ENCODE measurements around the gene KIDINS220. TPM values are rescaled to one million over a fixed set of nuclear protein-coding genes. Genes with fewer than 3 reads are reported as not detected.

Gene KIDINS220
- total RNA-seq, 1 donor from 2014 or later = 69.3 TPM

DNA sequence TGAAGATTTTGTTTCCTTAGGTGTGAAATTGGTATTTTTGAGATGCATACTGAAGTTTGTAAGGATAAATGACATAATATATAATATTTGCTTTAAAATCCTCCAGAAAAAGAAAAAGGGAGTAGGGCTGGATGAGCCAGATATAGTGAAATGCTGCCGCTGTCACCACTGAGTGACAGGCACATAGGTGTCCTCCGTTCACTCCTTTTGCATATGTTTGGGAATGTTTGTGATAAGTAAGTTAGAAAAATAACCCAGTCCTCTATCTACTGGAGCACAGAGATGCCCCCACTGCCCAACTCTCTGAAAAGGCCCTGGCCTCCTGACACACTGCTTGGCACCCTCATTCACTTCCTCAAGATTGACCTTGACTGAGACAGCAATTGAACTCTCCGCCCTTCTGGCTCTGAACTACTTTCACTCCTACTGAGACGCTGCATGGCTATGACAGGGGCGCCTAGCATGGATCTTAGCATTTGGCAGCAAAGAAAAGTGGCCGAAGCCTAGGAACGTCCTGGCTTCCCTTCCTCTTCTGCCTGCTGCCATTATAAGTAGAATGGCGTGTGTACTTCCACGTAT lies 145.5 kb downstream of the KIDINS220 start:
- Histone ChIP-seq H3K27me3 (ENCODE audit: low read depth) (peaks cover 11% of the 10 kb centered on the region), H3K27ac (no peak overlapping the region), H3K4me3 (no peak overlapping the region), H3K36me3 (no peaks in the 10 kb centered on the region), H3K9me3 (no peaks in the 10 kb centered on the region), H3K4me1 (peaks cover 7% of the 10 kb centered on the region)
- TF ChIP-seq, protein P1, sequence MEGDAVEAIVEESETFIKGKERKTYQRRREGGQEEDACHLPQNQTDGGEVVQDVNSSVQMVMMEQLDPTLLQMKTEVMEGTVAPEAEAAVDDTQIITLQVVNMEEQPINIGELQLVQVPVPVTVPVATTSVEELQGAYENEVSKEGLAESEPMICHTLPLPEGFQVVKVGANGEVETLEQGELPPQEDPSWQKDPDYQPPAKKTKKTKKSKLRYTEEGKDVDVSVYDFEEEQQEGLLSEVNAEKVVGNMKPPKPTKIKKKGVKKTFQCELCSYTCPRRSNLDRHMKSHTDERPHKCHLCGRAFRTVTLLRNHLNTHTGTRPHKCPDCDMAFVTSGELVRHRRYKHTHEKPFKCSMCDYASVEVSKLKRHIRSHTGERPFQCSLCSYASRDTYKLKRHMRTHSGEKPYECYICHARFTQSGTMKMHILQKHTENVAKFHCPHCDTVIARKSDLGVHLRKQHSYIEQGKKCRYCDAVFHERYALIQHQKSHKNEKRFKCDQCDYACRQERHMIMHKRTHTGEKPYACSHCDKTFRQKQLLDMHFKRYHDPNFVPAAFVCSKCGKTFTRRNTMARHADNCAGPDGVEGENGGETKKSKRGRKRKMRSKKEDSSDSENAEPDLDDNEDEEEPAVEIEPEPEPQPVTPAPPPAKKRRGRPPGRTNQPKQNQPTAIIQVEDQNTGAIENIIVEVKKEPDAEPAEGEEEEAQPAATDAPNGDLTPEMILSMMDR (IDR thresholded peaks at IDR 0.05) = no peak
- intact Hi-C loops (cut with DNase I) = no loop called here
- no peak for DNase-seq
- no peak for ATAC-seq

DNA sequence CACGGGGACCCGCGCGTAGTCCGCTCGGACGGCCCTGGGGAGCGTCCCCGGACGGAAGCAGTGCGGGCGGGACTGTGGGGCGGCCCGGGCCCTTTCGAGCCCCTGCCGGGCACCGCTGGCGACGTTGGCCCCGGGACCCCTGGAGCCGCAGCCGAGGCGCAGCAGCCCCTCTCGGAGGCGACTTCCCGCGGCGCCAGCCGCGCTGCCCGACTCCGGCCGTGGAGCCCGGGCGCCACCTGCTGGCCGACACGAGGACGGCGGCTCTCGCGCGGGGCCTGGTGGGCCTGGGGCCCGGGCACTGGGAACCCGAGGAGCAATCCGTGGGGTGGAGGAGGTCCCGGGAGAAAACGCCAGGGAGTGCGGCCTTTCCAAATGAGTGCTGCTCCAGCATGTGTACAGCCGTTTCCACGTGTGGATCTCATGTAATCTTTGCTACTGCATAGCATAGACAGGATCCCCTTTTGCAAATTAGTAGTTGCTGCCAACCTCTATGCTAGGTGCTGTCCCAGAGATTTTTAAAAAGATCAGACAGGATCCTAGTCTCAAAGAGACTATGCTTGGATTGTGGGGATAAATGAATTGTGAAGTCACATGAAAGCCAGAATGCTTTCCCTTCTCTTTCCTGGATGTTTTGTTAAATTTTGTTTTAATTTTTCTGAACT lies 151.6 kb downstream of the KIDINS220 start:
- DNase-seq = peak; percentile 81
- intact Hi-C loops (cut with DNase I) = no loop called here
- ATAC-seq = peak; percentile 63 to 64
- Histone ChIP-seq H3K4me3 (peak overlapping the region; percentile 93), H3K27ac (peak overlapping the region; percentile 88), H3K27me3 (ENCODE audit: low read depth) (no peaks in the 10 kb centered on the region), H3K9me3 (no peaks in the 10 kb centered on the region), H3K4me1 (peaks cover 13% of the 10 kb centered on the region), H3K36me3 (no peaks in the 10 kb centered on the region)
- TF ChIP-seq, protein P1 (IDR thresholded peaks at IDR 0.05) = peak; percentile 99

DNA sequence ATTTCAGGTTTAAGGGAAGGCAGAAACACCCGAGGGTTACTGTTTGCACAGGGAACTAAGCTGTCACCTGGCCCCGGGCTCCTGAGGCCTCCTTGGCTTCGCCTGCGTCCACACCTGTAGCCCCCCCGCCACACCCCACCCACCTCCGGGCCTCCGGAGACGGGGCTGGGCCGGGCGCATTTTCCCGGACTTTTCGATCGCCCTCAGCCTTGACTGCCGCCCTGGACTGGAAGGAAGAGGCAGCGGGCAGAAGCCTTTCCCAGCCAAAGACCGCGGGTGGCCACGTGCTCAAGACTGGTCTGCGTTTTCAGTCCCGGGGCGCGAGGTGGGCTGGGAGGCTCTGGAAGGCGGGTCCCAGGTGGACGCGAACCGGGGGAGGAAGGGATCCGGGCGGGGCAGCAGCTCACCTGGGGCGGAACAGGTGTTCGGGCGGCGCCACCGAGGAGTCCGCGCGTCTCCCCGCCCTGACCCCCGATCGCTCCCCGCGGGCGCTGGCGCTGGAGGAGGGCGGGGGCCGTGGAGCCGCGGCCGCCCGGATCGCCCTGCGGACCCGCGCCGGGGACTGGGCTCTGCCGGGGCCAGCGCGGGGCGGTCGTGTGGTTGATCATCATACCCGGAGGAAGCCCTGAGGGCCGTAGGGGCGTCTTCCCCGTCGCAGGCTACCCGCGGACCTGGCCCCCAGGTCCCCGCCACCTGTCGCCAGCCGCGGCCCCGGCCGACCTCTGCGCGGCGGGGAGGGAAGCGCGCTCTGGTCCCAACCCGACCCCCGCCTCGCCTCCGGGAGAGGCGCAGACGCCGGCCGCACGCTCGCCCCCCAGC lies 152.3 kb downstream of the KIDINS220 start:
- no peaks in the 10 kb centered on the region for H3K36me3 ChIP-seq
- peak; percentile 12 to 15 for ATAC-seq
- DNase-seq = peak; percentile 79
- TF ChIP-seq, protein P1 (IDR thresholded peaks at IDR 0.05) = no peak
- intact Hi-C loops (cut with DNase I) = no loop called here
- peak overlapping the region; percentile 93 for H3K4me3 ChIP-seq
- H3K9me3 ChIP-seq = no peaks in the 10 kb centered on the region
- H3K27me3 ChIP-seq (ENCODE audit: low read depth) = no peaks in the 10 kb centered on the region
- peaks cover 21% of the 10 kb centered on the region for H3K4me1 ChIP-seq
- H3K27ac ChIP-seq = peak overlapping the region; percentile 88

DNA sequence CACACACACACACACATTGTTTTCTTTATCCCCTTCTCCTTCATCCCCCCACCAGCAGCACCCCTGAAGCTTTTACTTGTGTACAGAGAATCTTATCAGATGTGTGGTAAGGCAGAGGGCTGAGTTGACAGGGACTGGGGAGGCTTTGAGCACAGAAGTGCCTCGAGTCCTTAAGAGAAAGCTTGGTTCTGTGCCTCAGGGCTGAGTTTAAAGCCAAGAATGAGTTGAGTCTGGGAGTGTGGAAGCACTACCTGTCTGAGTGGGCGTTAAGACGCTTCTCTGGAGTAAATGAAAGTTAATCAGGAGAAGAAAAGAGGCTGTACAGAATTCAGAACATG lies 152.9 kb downstream of the KIDINS220 start:
- intact Hi-C loops (cut with DNase I) = no loop called here
- no peaks in the 10 kb centered on the region for H3K27me3 ChIP-seq (ENCODE audit: low read depth)
- H3K36me3 ChIP-seq = no peaks in the 10 kb centered on the region
- no peaks in the 10 kb centered on the region for H3K9me3 ChIP-seq
- ATAC-seq (no peak), DNase-seq (no peak)
- H3K4me3 ChIP-seq = peak overlapping the region; percentile 93
- TF ChIP-seq, protein P1 (IDR thresholded peaks at IDR 0.05) = no peak
- peak overlapping the region; percentile 88 for H3K27ac ChIP-seq
- peaks cover 26% of the 10 kb centered on the region for H3K4me1 ChIP-seq

DNA sequence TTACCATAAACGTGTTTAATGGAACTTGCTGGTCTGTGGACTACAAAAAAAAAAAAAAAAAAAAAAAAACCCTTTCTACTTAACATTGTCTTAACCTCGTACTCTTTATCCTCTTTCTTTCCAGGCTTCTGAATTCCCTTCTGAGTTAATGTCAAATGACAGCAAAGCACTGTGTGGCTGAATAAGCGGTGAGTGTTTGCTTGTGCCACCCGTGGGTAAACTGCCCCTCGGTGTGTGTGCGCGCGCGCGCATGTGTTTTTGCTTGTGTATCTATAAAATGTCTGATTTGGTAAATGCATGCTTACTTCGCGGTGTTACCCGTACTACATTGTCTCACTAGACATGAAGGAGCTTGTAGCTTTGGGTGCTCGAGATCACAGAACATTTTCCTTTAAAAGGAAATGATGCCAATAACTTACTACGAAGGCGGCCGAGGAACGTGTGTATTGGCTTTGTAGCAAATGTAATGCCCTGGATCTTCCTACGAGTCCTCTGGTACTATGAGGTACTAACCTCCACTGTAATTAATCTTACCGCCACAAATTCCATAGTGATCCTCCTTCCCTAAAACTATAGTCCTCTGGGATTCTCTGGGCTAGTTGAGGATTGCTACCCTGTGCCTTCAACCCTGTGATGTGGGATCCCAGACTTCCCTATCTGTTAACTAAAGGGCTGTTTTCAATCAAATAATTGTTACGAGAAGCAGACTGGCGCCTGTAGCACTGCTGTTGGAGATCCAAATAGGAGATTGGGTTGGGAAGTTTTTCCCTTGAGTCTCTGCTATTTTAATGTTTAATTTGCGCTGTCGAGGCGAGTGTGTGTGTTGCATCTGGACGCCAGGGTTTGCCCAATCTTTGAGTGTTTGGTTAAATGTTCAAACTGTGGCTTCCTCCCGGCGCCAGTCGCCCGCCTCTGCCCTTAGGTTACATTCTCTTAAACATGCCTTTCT lies 154.4 kb downstream of the KIDINS220 start:
- Histone ChIP-seq H3K27ac (peak overlapping the region; percentile 87), H3K4me1 (peaks cover 28% of the 10 kb centered on the region), H3K36me3 (no peaks in the 10 kb centered on the region), H3K9me3 (no peaks in the 10 kb centered on the region), H3K27me3 (ENCODE audit: low read depth) (no peaks in the 10 kb centered on the region), H3K4me3 (peak overlapping the region; percentile 93)
- ATAC-seq (no peak), DNase-seq (peak; percentile 67)
- TF ChIP-seq, protein P1 (IDR thresholded peaks at IDR 0.05) = no peak
- intact Hi-C loops (cut with DNase I) = no loop called here

Data from lower lobe of right lung (tissue), 2 donors.